22Rv1 (cell line): ENCODE data around the gene CDC42BPB.

ENCODE experiments used
- CTCF ChIP-seq: fragments of 450-650 bp; IDR thresholded peaks from 2 replicates; pipeline ENCODE4 v1.5.1; 2017; ENCODE audit warnings: mild to moderate bottlenecking
- ZFX ChIP-seq: fragments of 450-650 bp; IDR thresholded peaks from 2 replicates; pipeline ENCODE4 v1.6.1; 2017; ENCODE audit warnings: antibody characterized with exemption, borderline replicate concordance

- TF ChIP-seq CTCF, result no peak
- TF ChIP-seq ZFX, result no peak
These were observed 133.3 kb downstream of the CDC42BPB start for GRCh38 chr14:102923925-102924486.
